Activated CD8-positive, alpha-beta T cell treated with anti-CD3 and anti-CD28 coated beads for 36 hours (primary cell): ENCODE data around the gene PRKN. TPM values are rescaled to one million over a fixed set of nuclear protein-coding genes. Genes with fewer than 3 reads are reported as not detected.

Source experiments
- ATAC-seq: fragments of 200-7000 bp; cut with Tn5 transposase; one replicate; pipeline ENCODE4 v1.10.0; 2021; ENCODE audit warnings: mild to moderate bottlenecking, moderate library complexity
- CTCF ChIA-PET: fragments of 350-600 bp; sonication (Branson Sonifier 250); formaldehyde crosslinking; loops from one replicate; lab custom pipeline; 2021; ENCODE audit warnings: antibody characterized with exemption; lab: Charles Lee
- POLR2A ChIA-PET: fragments of 350-600 bp; sonication (Branson Sonifier 250); formaldehyde crosslinking; loops from one replicate; lab custom pipeline; 2021; ENCODE audit warnings: antibody characterized with exemption; lab: Charles Lee
- DNase-seq: peaks from one replicate; pipeline ENCODE4 v3.0.0-alpha.2; 2020
- H3K27ac Mint-ChIP-seq: one replicate; pipeline ENCODE4 v1.8.0; 2021; ENCODE audit warnings: mild to moderate bottlenecking, mixed read lengths
- H3K27me3 Mint-ChIP-seq: one replicate; pipeline ENCODE4 v1.8.0; 2021; ENCODE audit warnings: mixed read lengths
- H3K36me3 Mint-ChIP-seq: one replicate; pipeline ENCODE4 v1.8.0; 2021; ENCODE audit warnings: low read depth, mixed read lengths
- H3K4me1 Mint-ChIP-seq: one replicate; pipeline ENCODE4 v1.8.0; 2021; ENCODE audit warnings: low read depth, mixed read lengths
- H3K4me3 Mint-ChIP-seq: one replicate; pipeline ENCODE4 v1.8.0; 2021; ENCODE audit warnings: mild to moderate bottlenecking, moderate library complexity, mixed read lengths
- H3K9me3 Mint-ChIP-seq: one replicate; pipeline ENCODE4 v1.8.0; 2021; ENCODE audit warnings: mixed read lengths
- CTCF ChIP-seq: fragments of 200-600 bp; IDR thresholded peaks from one replicate; pipeline ENCODE4 v1.8.0; 2022; ENCODE audit warnings: antibody characterized with exemption, mild to moderate bottlenecking
- intact Hi-C: fragments of 100-400 bp; cut with micrococcal nuclease; formaldehyde crosslinking; loops from one replicate; pipeline ENCODE4 v1.10.0; 2022
- total RNA-seq, 2 experiments: library from RNA; stranded (reverse); gene quantifications; one replicate each; pipeline ENCODE4 v1.2.3, GENCODE V29; 2021

Gene PRKN
- total RNA-seq, 2 experiments from 2014 or later, result 1.2 to 1.4 TPM

GRCh38 chr6:161947371-161947770, 780.2 kb downstream of the PRKN start:
- POLR2A ChIA-PET, result no interaction called here
- no peak overlapping the region for H3K27ac Mint-ChIP-seq
- CTCF ChIA-PET, result no interaction called here
- no peak for TF ChIP-seq CTCF
- intact Hi-C loops, result no loop called here
- no peak overlapping the region for H3K4me3 Mint-ChIP-seq
- no peaks in the 10 kb centered on the region for H3K27me3 Mint-ChIP-seq
- H3K36me3 Mint-ChIP-seq, result no peaks in the 10 kb centered on the region
- no peaks in the 10 kb centered on the region for H3K4me1 Mint-ChIP-seq
- ATAC-seq, result no peak
- H3K9me3 Mint-ChIP-seq, result no peaks in the 10 kb centered on the region
- DNase-seq, result no peak

GRCh38 chr6:161946461-161946860, 781.1 kb downstream of the PRKN start:
- Mint-ChIP-seq H3K9me3 (no peaks in the 10 kb centered on the region), H3K27me3 (no peaks in the 10 kb centered on the region), H3K4me3 (no peak overlapping the region), H3K27ac (no peak overlapping the region), H3K4me1 (no peaks in the 10 kb centered on the region), H3K36me3 (no peaks in the 10 kb centered on the region)
- intact Hi-C loops, result no loop called here
- DNase-seq, result no peak
- POLR2A ChIA-PET, result no interaction called here
- CTCF ChIA-PET, result no interaction called here
- TF ChIP-seq CTCF, result no peak
- no peak for ATAC-seq

GRCh38 chr6:161943561-161943960, 784.0 kb downstream of the PRKN start:
- Mint-ChIP-seq H3K4me3 (no peak overlapping the region), H3K27me3 (no peaks in the 10 kb centered on the region), H3K9me3 (no peaks in the 10 kb centered on the region), H3K4me1 (no peaks in the 10 kb centered on the region), H3K36me3 (no peaks in the 10 kb centered on the region), H3K27ac (no peak overlapping the region)
- ChIA-PET CTCF (no interaction called here), POLR2A (no interaction called here)
- no peak for TF ChIP-seq CTCF
- ATAC-seq (no peak), DNase-seq (no peak)
- intact Hi-C loops, result no loop called here

- H3K9me3 Mint-ChIP-seq, result no peaks in the 10 kb centered on the region
- no peaks in the 10 kb centered on the region for H3K4me1 Mint-ChIP-seq
- intact Hi-C loops, result no loop called here
- H3K36me3 Mint-ChIP-seq, result no peaks in the 10 kb centered on the region
- CTCF ChIA-PET, result no interaction called here
- POLR2A ChIA-PET, result no interaction called here
- TF ChIP-seq CTCF, result no peak
- no peak overlapping the region for H3K4me3 Mint-ChIP-seq
- no peak for ATAC-seq
- H3K27ac Mint-ChIP-seq, result no peak overlapping the region
- DNase-seq, result no peak
- H3K27me3 Mint-ChIP-seq, result no peaks in the 10 kb centered on the region
These were observed 786.0 kb downstream of the PRKN start for GRCh38 chr6:161941565-161941964.

- Mint-ChIP-seq H3K4me3 (no peak overlapping the region), H3K27me3 (no peaks in the 10 kb centered on the region), H3K36me3 (no peaks in the 10 kb centered on the region), H3K9me3 (no peaks in the 10 kb centered on the region), H3K27ac (no peak overlapping the region), H3K4me1 (no peaks in the 10 kb centered on the region)
- CTCF ChIA-PET, result no interaction called here
- no peak for TF ChIP-seq CTCF
- intact Hi-C loops, result no loop called here
- no peak for DNase-seq
- POLR2A ChIA-PET, result no interaction called here
- ATAC-seq, result no peak
These were observed 787.0 kb downstream of the PRKN start for GRCh38 chr6:161940519-161940918.
